Kidney epithelial cell (primary cell): ENCODE results near the gene EPOP. TPM values are rescaled to one million over a fixed set of nuclear protein-coding genes. Genes with fewer than 3 reads are reported as not detected.
A peak's percentile ranks its signal among the peaks of the same experiment; 100 is the strongest.

ENCODE experiments used
- DNase-seq: peaks from one replicate; pipeline ENCODE4 v3.0.0-alpha.2; 2010; ENCODE audit warnings: low read depth
- H3K27me3 ChIP-seq: 2 replicates; pipeline ENCODE4 v1.6.0; 2011; ENCODE audit warnings: low read length; ENCODE audit not compliant: control insufficient read depth, insufficient read depth
- H3K36me3 ChIP-seq: 2 replicates; pipeline ENCODE4 v1.5.1; 2011; ENCODE audit warnings: low read length; ENCODE audit not compliant: control insufficient read depth, insufficient read depth
- H3K4me3 ChIP-seq: 2 replicates; pipeline ENCODE4 v1.5.1; 2011; ENCODE audit warnings: low read depth, mild to moderate bottlenecking, control low read depth, low read length
- total RNA-seq: library from RNA; depleted of rRNA; stranded (reverse); fragments of >200 nt; gene quantifications from 2 replicates; pipeline ENCODE4 v1.2.3, GENCODE V29; 2015
- TF ChIP-seq, protein P1 (sequence below): IDR thresholded peaks from 2 replicates; pipeline ENCODE4 v1.5.1; 2011; ENCODE audit warnings: mild to moderate bottlenecking, moderate library complexity, low read length, control low read depth, inconsistent platforms; ENCODE audit not compliant: insufficient read depth, poor library complexity, severe bottlenecking

The EPOP gene
- total RNA-seq, 1 donor from 2014 or later, result 6.4 TPM

DNA sequence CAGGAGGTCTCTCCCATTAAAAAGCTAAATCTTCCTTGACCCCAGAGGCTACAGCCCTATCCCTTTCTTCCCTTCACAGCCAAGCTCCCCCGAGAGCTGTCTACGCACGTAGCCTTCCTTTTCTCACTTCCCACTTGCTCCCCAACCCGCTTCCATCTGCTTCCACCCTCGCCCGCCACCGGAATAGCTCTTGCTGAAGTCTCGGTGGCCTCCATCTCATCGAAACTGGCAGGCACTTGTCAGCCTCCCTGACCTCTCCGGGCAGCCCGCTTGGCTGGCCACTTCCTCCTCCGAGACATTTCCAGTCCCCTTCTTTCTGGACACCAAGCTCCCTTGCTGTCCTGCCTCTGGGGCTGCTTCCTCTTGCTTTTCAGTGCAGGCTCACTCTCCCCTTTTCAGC lies 10.7 kb upstream of the EPOP start:
- DNase-seq, result no peak
- Histone ChIP-seq H3K36me3 (no peaks in the 10 kb centered on the region), H3K27me3 (no peaks in the 10 kb centered on the region), H3K4me3 (no peak overlapping the region)
- TF ChIP-seq, protein P1, sequence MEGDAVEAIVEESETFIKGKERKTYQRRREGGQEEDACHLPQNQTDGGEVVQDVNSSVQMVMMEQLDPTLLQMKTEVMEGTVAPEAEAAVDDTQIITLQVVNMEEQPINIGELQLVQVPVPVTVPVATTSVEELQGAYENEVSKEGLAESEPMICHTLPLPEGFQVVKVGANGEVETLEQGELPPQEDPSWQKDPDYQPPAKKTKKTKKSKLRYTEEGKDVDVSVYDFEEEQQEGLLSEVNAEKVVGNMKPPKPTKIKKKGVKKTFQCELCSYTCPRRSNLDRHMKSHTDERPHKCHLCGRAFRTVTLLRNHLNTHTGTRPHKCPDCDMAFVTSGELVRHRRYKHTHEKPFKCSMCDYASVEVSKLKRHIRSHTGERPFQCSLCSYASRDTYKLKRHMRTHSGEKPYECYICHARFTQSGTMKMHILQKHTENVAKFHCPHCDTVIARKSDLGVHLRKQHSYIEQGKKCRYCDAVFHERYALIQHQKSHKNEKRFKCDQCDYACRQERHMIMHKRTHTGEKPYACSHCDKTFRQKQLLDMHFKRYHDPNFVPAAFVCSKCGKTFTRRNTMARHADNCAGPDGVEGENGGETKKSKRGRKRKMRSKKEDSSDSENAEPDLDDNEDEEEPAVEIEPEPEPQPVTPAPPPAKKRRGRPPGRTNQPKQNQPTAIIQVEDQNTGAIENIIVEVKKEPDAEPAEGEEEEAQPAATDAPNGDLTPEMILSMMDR, result no peak

DNA sequence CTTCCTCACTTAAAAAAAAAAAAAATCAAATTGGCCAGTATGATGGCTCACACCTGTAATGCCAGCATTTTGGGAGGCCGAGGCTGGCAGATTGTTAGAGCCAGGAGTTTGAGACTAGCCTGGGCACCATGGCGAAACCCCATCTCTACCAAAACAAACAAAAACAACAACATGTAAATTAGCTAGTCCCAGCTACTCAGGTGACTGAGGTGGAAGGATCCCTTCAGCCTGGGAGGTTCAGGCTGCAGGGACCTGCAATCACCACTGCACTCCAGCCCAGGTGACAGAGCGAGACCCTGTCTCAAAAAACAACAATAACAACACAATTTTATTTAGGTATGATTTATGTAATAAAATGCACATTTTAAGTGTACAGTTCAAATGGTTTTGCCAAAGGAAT lies 6.3 kb upstream of the EPOP start:
- Histone ChIP-seq H3K4me3 (no peak overlapping the region), H3K27me3 (no peaks in the 10 kb centered on the region), H3K36me3 (no peaks in the 10 kb centered on the region)
- DNase-seq, result no peak
- TF ChIP-seq, protein P1, result no peak

GRCh38 chr17:38677819-38678218 lies 3.1 kb upstream of the EPOP start:
- H3K36me3 ChIP-seq, result no peaks in the 10 kb centered on the region
- no peak overlapping the region for H3K4me3 ChIP-seq
- peaks cover 16% of the 10 kb centered on the region for H3K27me3 ChIP-seq
- TF ChIP-seq, protein P1, result no peak
- no peak for DNase-seq

DNA sequence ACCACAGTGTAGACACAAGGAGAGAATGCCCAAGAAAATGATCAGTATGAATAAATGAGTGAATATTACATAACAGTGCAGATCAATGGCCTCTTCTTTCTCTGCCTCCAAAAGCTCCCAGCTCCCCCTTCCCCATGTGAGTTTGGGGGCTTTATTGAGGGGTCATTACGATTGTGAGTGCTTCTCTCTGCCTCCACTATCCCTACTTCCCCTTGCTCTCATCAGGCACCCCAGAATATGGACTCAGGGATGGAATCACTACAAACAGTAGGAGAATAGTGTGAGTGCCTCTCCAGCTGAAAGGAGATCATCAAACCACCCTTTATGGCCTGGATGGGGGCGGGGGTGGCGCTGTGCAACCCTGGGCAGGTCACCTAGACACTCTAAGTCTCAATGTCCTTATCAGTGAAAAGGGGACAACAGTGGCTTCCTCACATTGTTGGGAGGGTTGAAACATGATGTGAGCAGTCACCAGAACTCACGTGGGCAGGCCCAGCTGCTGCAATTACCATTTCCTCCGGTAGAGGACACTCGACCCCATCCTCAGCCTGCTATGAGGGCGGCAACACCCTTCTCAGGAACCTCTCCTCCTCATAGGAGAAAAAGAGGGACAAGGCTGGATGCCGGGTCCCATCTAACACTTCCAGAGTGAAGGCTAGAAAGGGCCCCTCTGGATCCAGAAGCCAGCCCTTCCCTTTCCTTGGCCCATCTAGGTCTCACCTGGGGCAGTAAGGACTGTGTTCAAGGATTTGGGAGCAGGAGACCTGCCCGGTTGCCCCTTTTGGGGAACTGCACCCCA lies 2.1 kb upstream of the EPOP start:
- TF ChIP-seq, protein P1, result peak; percentile 97
- H3K4me3 ChIP-seq, result no peak overlapping the region
- DNase-seq, result peak; percentile 47
- no peaks in the 10 kb centered on the region for H3K36me3 ChIP-seq
- H3K27me3 ChIP-seq, result peaks cover 26% of the 10 kb centered on the region

DNA sequence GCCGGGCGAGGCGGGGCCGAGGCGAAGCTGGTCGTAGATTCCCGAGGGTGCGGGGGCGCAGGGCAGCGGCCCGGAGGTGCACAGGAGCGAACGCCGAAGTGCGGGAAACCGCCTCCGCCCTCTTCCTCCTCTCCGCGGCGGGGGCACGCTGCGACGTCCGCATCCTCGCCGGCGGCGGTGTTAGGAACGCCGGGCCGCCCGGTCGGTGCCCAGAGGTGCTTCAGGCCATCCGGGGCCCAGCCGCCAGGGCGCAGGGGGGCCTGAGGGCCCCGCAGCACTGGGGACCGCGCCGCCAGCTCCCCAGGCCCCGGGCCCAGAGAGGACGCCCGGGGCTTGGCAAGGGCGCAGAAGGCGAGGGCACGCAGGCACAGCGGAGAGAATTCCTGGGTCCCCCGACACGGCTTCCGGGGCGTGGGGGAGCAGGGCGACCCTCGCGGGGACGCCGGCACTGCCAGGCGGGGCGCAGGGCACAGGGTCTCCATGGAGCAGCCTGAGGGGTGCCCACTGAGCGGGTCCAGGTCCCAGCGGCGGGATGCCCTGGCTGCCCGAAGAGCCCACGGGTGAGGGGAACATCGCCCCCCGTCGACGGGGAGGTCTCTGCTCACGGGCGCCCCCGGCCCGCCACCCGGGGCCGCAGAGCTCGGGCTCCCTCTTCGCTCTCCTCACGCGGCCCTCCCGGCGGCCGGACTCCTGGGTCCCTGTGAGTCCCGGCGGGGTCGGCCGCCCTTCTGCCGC lies 576 bp downstream of the EPOP start:
- H3K36me3 ChIP-seq, result no peaks in the 10 kb centered on the region
- TF ChIP-seq, protein P1, result no peak
- no peak for DNase-seq
- H3K27me3 ChIP-seq, result peaks cover 48% of the 10 kb centered on the region
- H3K4me3 ChIP-seq, result peak overlapping the region; percentile 38
